NCI-H2196 treated with DMSO at 0.1 percent for 48 hours (cell line): ENCODE results near the gene SYVN1.
"Not testable (repeated sequence)": the region's sequence is repeated elsewhere in the genome, so short reads cannot be mapped to it uniquely, and the experiment has no call there.

Source experiments
- DNase-seq: peaks from one replicate; lab custom pipeline; 2025; ENCODE audit not compliant: unreplicated experiment; lab: John Stamatoyannopoulos, UW

SYVN1 gene

DNA sequence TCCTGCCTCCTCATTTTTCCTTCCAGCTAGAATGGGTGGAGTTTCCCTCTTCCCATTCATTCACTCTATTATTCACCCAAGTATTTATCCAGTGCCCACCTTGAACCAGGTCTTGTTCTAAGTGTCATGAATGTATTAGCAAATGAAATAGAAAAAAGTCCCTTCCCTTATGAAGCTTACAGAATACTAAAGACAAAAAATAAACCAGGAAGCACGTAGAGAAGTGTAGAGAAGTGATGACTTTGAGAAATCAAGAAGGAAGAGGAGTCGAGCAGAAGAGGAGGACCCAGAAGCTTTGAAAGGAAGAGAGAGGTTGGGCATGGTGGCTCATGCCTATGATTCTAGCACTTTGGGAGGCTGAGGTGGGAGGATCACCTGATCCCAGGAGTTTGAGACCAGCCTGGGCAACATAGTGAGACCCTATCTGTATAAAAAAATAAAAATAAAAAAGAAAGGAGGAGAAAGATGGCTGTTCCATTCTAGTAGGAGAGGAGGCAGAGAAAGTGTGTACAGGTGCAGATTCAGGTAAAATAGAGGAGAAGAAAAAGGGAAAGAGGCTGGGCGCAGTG lies 17.1 kb upstream of the SYVN1 start:
- no peak for DNase-seq

DNA sequence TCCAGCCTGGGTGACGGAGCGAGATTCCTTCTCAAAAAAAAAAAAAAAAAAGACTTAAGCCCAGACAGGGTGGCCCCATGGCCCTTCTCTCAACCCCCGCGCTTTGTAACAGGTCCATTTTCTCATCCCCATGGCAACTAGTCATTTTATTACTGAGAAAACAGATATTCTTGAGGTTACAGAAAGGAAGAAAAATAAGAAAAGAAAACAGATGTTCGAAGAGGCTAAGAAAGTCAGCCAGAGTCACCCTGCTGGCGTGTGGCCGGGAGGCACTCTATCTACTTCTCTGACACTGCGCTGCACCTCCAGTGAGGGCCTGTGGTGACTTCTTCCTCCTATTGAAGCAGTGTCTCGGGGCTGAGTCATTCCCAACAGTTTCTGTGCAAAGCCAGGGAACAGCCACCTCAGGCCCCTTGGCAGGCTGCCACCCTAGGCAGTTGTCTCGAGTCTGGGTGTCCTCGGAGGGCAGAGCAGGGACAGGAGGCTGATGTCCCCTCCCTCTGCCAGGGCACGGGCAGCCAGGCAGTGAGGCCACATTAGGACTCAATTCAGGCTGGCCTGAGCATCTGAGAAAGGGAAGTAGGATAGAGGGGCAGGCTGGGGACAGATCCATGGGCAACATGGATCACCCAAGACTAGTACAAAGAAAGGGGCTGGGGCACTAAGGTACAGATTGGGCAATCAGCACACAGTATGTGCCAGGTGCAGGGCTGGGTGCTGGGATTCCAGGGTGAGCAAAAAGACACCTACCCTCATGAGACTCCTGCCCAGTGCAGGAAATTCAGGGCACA lies 16.4 kb upstream of the SYVN1 start:
- DNase-seq = peak; percentile 83

DNA sequence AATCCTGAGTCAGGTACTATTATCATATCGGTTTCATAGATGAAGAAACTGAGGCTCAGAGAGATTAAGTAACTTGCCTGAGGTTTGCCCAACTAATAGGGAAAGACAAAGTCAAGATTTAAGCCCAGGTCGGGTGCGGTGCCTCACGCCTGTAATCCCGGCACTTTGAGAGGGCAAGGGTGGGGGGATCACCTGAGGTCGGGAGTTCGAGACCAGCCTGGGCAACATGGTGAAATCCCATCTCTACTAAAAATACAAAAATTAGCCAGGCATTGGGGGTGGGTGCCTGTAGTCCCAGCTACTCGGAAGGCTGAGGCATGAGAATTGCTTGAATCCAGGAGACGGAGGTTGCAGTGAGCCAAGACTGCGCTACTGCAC lies 15.8 kb upstream of the SYVN1 start:
- DNase-seq = not testable (repeated sequence)

DNA sequence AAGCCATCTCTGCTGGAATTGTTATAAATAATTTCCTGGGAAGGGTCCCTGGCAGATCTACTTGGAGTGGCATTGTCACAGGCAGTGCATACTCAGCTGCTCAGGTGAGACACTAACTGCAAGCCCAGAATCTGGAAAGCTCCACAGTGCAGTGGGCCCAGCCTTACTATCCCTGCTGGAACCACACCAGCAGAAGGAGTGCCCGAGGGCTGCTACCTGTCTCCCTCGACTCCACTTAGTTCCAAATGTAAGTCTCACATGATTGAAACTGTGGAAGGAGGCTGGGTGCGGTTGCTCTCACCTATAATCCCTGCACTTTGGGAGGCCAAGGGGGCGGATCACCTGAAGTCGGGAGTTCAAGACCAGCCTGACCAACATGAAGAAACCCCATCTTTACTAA lies 14.3 kb upstream of the SYVN1 start:
- no peak for DNase-seq

DNA sequence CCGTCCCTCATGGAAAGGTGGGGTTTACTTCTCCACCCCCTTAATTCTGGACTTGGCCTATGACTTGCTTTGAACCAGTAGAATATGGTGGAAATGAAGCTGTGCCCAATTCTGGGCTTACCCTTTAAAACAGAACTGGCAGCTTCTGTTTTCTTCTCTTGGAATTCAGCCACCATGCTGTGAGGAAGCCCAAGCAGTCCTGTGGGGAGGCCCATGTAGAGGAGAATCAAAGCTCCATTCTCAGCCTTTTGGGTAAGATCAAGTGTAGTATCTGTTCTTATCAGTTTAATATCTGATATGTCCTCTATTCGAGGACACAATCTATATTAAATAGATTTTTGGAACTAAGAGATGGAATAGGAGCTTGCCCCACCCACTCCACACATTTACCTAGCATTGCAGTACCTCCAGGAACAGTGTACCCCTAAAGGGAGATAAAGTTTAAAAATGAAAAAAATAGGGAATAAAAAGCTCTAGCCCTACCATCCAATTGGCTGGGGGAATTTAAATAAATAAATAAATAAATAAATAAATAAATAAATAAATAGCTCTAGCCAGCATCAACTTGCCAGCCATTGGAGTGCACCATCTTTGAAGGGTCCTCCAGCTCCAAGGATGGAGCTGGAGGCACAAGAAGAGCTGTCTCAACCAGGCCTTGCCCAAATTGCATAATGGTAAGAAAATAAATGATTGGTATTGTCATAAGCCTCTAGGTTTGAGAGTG lies 13.2 kb upstream of the SYVN1 start:
- DNase-seq = no peak

DNA sequence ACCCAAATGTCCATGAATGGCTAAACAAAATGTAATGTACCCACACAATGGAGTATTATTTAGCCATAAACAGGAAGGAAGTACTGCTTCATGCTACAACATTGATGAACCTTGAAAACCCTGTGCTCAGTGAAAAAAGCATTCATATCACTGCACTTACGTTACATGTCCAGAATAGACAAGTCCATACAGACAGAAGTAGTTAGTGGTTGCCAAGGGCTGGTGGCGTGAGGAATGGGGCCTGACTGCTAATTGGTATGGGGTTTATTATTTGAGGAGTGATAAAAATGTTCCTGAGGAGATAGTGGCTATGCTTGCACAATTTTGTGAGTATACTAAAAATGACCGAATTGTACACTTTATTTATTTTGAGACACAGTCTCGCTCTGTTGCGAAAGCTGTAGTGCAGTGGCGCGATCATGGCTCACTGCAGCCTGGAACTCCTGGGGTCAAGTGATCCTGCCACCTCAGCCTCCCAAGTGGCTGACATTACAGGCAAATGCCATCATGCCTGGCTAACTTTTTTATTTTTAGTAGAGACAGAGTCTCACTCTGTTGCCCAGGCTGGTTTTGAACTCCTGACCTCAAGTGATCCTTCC lies 7.7 kb upstream of the SYVN1 start:
- DNase-seq = no peak

DNA sequence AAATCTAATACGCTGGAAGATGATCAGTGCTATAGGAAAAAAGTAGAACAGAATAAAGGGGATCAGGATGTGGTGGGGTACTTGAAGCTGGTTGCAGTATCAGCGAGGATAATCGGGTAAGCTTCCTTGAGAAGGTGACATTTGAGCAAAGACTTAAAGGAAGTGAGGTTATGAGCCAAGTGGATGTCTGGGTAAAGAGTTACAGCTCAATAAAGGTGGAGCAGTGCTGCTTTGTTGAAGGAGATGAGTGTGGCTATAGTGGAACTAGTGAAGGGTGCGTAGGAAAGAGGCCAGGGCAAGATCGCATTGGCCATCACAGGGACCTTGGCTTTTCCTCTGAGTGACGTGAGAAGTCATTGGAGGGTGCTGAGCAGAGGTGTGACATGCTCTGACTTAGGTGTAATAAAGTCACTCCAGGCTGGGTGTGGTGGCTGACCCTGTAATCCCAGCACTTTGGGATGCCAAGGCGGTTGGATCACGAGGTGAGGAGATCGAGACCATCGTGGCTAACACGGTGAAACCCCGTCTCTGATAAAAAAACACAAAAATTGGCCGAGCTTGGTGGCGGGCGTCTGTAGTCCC lies 2.3 kb upstream of the SYVN1 start:
- DNase-seq = no peak

DNA sequence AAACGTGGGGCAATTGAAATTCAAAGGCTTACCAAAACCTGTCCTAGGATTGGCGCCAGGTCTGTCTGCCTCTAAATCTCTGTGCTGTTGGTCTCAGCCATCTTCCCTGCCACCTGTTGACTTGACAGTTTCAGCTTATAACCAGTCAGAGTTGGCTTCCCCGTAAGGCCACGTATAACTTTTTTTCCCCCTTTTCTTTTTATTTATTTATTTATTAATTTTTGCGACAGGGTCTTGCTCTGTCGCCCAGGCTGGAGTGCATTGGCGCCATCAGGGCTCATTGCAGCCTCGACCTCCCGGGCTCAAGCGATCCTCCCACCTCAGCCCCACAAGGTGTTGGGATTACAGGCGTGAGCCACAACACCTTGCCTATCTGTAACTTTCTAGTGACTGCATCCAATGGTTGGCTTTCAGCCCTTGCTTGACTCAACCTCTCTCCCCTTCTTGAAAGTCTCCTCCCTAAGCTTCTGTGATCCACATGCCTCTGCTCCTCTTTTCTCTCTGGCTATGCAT lies 1.4 kb upstream of the SYVN1 start:
- DNase-seq = no peak

DNA sequence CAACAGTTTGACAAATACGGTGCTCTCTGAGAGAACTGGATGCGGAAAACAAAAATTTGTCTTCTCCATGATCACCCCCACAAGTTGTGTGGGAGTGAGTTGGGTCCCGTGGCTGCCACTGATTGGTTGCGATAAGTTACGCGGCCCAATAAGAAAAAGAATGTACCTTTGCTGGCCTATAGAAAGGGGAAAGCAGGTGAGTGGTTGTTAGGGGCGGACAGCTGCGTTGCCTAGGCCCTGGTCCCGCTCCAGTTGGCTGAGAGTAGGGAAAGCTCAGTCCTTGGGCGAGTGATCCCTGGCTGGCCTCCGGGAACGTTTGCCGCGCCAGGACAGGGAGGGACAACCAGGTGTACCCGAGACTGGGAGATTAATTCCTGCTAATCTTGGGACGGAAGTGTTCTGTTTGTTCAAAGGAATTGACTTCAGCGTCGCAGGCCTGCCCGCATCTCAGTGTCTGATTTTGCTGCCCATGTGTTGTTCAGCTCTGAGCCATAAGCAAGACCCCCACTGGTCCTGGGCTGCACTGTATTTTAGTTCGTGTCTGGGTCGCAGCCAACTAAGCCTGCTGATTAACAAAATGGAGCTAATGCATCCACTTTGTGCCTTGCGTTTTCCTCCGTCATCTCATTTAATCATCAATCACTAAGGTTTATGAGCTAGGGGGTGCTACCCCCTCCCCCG lies 773 bp upstream of the SYVN1 start:
- peak; percentile 99 for DNase-seq

DNA sequence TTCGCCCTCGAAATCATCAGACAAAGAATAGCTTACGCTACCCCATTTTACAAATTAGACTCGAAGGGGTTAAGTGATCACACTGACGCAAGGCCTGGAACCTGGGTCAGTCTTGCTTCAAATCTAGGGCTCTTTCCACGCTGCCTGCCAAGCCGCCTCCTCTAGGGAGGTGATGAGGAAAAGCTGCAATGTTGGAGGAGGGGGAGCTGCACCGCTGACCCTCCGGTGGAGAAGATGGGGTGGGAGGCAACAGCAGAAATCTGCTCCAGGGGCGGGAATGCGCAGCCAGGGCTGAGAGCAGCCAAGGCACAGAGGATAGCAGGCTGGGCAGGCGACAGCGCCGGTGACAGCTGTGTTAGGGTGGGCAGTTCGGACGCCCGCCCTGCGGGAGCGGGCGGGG lies 595 bp downstream of the SYVN1 start:
- no peak for DNase-seq

DNA sequence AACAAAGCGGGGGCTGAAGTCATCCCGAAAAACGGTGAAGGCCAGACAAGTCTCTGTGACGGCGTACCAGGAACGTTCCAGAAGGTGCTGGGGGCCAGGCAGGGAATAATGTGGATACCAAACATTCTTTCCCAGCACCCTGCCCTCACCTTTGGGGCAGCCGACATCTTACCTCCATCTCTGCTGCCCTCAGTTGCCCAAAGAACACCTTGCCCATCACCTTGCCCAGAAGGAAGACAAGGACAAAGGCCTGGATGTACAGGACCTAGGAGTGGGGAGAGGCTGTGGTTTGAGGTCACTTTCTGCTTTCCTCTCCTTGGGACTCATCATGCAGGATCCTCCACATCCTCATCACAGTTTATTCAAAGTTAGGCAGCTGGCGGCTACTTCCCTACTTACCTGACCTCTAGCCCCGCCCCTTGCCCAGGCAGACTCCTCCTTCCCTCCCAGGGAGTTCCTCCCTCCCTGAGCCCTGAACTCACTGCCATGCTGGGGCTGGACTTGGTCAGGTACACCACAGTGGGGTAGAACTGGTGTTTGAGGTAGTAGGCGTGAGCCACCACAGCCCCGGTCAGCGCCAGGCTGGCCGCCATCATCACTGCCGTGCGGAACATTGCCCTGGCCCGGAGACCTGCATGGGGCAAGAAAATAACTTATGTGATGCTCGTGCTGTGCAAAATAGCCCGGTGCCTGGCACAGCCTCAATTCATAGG lies 1.2 kb downstream of the SYVN1 start:
- peak; percentile 34 for DNase-seq

DNA sequence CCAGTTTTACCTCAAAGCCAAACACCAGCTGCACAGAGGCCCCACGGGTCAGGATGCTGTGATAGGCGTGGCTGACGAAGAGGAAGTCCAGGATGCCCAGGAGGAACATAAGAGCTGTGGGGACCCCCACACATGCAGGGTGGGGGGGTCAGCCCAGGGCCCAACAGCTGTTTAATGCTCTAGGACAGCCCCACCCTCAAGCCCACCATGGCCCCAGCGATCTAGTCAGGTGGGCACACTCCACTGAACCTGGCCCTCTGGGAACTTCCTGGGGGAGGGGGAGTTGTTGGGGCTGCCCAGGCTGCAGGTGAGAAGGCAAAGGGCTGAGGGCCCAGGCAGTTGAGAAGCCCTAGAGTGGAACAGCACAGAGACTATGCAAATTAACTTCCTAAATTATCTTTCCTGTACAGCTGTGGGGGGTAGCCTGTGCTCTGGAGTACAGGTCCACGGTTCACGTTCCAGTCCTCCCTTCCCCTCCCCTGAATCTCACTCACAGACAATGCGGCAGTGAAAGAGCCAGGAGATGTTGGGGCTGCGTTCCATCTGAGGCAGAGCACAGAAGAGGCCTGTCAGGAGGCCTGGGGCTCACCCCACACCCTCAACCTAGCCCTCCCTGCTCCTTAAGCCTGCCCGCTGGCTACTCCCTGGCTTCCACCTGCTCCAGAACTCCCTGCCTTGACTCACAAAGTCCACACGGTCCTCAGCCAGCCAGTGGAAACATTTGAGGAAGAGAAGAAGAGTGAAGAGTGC lies 1.9 kb downstream of the SYVN1 start:
- DNase-seq = no peak

DNA sequence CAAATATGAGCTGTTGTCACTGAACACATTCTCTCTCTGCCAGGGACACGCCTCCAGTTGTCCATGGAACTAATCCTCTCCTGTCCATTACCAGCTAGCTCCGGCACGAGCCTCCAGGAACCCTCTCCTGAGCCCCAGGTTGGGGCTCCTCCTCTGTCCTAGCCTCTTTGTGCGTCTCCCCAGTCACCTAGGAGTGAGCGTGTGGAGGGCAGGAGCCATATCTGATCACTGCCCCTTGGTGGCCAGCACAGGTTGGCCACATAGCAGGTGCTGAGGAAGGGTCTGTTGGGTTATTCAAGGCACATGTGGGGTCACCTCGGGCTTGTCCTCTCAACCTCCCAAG lies 2.5 kb downstream of the SYVN1 start:
- DNase-seq = no peak

DNA sequence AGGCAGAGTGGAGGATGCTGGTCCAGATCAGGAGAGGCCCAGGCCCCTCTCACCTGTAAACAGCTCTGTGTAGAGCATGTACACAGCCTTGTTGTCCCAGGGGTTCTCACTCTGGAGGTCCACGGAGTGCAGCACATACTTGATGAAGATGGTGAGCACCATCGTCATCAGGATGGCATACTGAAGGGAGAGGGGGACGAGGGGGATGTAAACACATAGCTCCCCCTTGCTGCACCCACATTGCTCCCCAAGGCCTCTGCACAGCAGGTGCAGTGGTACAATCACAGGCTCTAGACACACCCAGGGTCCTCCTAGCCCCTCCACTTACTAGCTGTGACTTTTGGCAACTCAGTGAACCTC lies 2.9 kb downstream of the SYVN1 start:
- DNase-seq = no peak

DNA sequence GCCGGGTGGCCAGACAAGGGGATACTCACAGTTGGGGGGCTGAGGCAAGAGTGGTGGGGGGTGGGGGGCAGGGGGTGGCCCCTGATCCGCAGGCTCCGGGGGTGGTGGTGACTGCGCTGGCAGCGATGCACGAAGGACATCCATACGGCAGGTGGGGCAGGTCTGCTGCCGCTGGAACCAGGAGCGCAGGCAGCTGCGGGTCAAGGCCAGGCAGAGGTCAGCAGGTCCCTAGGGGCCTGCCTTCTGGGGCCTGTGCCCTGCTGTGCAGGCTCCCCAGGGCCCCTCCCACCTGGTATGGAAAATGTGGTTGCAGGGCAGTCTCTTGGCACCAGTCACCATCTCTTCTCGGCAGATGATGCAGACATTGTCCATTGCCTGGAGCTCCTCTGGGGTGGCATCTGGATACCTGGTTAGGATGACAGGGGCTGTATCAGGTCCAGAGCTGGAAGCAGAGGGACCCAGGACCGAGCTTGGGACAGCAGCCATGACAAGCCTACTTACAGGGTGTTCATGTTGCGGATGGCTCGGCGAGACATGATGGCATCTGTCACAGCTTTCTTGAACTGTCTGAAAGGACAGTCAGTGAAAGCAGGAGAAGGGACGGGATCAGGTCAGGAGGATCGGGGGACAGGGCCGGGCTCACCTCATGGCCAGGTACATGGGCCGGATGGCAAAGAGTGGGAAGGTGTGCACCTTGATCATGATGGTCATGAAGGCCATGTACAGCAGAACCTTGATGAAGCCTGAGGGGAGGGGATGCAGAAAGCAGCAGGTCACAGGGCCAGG lies 3.5 kb downstream of the SYVN1 start:
- no peak for DNase-seq

DNA sequence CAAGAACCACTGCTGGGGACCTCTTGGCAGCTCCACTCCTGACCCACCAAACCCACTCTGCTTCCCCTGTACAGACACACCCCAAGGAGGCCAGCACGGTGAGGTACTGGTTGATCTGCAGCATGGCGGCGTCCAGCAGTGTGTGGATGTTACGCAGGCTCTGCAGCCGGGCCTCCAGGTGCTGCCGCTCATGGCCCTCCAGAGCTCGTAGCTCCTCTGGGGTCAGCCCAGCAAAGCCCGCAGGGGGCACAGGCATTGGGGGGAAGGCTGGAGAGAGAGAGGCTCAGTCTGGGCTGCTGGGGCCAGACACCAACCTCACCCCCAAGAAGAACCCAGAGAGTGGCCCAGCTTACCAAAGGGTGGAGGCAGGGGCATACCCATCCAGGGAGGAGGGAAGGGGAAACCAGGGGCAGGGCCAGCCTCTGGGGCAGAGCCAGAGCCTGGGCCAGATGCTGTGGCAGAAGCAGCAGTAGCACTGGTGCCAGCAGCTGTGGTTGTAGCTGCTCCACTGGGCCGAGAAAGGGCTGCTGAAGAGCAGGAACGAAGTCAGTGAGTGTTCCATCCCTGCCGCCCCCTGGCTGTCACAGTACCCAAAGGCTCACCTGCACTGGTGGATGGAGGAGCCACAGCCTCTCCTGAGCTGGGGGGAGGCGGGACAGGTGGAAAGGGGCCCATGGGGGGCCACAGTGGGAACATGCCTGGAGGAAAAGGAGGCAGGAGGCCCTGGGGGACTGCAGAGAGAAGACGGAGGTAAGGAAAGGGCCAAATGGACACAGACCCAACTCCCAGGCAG lies 4.5 kb downstream of the SYVN1 start:
- no peak for DNase-seq

DNA sequence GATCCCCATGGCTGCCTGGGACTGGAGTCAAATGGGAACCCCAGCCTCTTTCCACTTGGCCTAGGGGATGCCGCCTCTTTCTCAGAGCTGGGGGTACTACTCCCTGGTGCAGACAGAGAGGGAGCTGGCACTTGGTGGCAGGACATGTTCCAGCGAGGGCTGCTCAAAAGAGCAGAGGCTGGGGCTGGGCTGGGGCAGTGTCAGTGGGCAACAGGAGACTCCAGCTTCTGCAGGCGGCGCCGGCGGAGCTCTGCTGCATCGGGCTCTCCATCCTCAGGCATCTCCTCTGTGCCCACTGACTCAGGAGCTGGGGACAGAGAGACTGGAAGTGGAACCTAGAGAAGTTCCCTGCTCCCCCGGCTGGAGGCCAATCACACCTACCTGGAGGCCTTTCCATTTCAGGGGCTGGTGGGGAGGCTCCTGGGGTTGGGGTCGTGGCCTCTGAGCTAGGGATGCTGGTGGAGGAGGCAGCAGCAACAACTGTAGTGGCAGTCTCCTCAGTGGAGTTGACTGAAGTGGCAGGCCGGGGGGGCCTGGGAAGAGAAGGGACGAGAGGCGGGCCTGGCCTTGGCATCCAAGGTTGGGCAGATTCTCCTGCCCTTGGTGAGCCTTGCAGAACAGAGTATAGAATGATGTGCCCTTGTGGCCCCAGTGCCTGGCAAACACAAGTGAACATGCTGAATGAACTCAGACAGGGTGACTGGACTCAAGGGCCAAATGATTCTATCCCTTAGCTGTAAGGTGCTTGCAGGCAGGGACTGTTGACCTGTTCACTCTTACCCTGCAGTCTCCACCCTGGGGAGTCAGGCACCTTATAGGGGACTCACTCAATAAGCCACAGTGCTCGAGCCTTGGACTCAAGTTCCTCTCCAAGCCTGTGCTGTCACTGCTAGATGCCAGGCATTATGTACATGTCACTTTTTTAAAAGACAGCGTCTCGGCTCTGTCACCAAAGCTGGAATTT lies 5.9 kb downstream of the SYVN1 start:
- no peak for DNase-seq
